ENCODE data around the gene DCLRE1A.
"Not testable (repeated sequence)": the region's sequence is repeated elsewhere in the genome, so short reads cannot be mapped to it uniquely, and the experiment has no call there.

The DCLRE1A gene

GRCh38 chr10:113843972-113844485 is 9.9 kb downstream of the DCLRE1A start:
- H3K4me3 Mint-ChIP-seq, result no peak overlapping the region
- peaks cover 58% of the 10 kb centered on the region for H3K36me3 Mint-ChIP-seq (ENCODE audit: low read depth)

GRCh38 chr10:113842171-113842570 is 11.7 kb downstream of the DCLRE1A start:
- H3K9me3 Mint-ChIP-seq, result no peaks in the 10 kb centered on the region
- H3K27me3 Mint-ChIP-seq, result no peaks in the 10 kb centered on the region
- H3K4me1 Mint-ChIP-seq (ENCODE audit: low read depth), result peaks cover 16% of the 10 kb centered on the region
- peaks cover 52% of the 10 kb centered on the region for H3K36me3 Mint-ChIP-seq (ENCODE audit: low read depth)
- H3K4me3 Mint-ChIP-seq, result no peak overlapping the region
- no peak overlapping the region for H3K27ac Mint-ChIP-seq

More at GRCh38 chr10:113843972-113844485, 9.9 kb downstream of the DCLRE1A start:
- H3K27me3 Mint-ChIP-seq, result no peaks in the 10 kb centered on the region
- H3K4me1 Mint-ChIP-seq (ENCODE audit: low read depth), result peaks cover 22% of the 10 kb centered on the region
- no peak overlapping the region for H3K27ac Mint-ChIP-seq
- no peaks in the 10 kb centered on the region for H3K9me3 Mint-ChIP-seq

- H3K27me3 Mint-ChIP-seq; H3K4me1 Mint-ChIP-seq (ENCODE audit: low read depth); H3K9me3 Mint-ChIP-seq; H3K27ac Mint-ChIP-seq; H3K4me3 Mint-ChIP-seq; H3K36me3 Mint-ChIP-seq (ENCODE audit: low read depth): not testable (repeated sequence)
Observed at GRCh38 chr10:113828567-113828966, 25.3 kb downstream of the DCLRE1A start.

- Mint-ChIP-seq H3K27me3 (no peaks in the 10 kb centered on the region), H3K36me3 (ENCODE audit: low read depth) (no peaks in the 10 kb centered on the region), H3K4me1 (ENCODE audit: low read depth) (no peaks in the 10 kb centered on the region), H3K9me3 (no peaks in the 10 kb centered on the region), H3K4me3 (no peak overlapping the region), H3K27ac (no peak overlapping the region)
Observed at GRCh38 chr10:113825791-113826190, 28.1 kb downstream of the DCLRE1A start.

- H3K4me1 Mint-ChIP-seq (ENCODE audit: low read depth), result no peaks in the 10 kb centered on the region
- no peak overlapping the region for H3K27ac Mint-ChIP-seq
- no peak overlapping the region for H3K4me3 Mint-ChIP-seq
- H3K9me3 Mint-ChIP-seq, result no peaks in the 10 kb centered on the region
- no peaks in the 10 kb centered on the region for H3K36me3 Mint-ChIP-seq (ENCODE audit: low read depth)
- no peaks in the 10 kb centered on the region for H3K27me3 Mint-ChIP-seq
Observed at GRCh38 chr10:113823389-113823788, 30.5 kb downstream of the DCLRE1A start.

- H3K4me3 Mint-ChIP-seq, result no peak overlapping the region
- H3K9me3 Mint-ChIP-seq, result no peaks in the 10 kb centered on the region
- H3K27me3 Mint-ChIP-seq, result no peaks in the 10 kb centered on the region
- no peak overlapping the region for H3K27ac Mint-ChIP-seq
- no peaks in the 10 kb centered on the region for H3K36me3 Mint-ChIP-seq (ENCODE audit: low read depth)
- H3K4me1 Mint-ChIP-seq (ENCODE audit: low read depth), result no peaks in the 10 kb centered on the region
Observed at GRCh38 chr10:113822174-113822573, 31.7 kb downstream of the DCLRE1A start.

GRCh38 chr10:113821306-113821705 is 32.6 kb downstream of the DCLRE1A start:
- H3K9me3 Mint-ChIP-seq; H3K36me3 Mint-ChIP-seq (ENCODE audit: low read depth); H3K4me1 Mint-ChIP-seq (ENCODE audit: low read depth); H3K27ac Mint-ChIP-seq; H3K27me3 Mint-ChIP-seq; H3K4me3 Mint-ChIP-seq: not testable (repeated sequence)

- no peak overlapping the region for H3K27ac Mint-ChIP-seq
- H3K4me1 Mint-ChIP-seq (ENCODE audit: low read depth), result no peaks in the 10 kb centered on the region
- H3K9me3 Mint-ChIP-seq, result no peaks in the 10 kb centered on the region
- H3K4me3 Mint-ChIP-seq, result no peak overlapping the region
- no peaks in the 10 kb centered on the region for H3K36me3 Mint-ChIP-seq (ENCODE audit: low read depth)
- H3K27me3 Mint-ChIP-seq, result no peaks in the 10 kb centered on the region
Observed at GRCh38 chr10:113820507-113820906, 33.4 kb downstream of the DCLRE1A start.

GRCh38 chr10:113819989-113820388 is 33.9 kb downstream of the DCLRE1A start:
- Mint-ChIP-seq H3K27ac (no peak overlapping the region), H3K9me3 (no peaks in the 10 kb centered on the region), H3K4me3 (no peak overlapping the region), H3K36me3 (ENCODE audit: low read depth) (no peaks in the 10 kb centered on the region), H3K4me1 (ENCODE audit: low read depth) (no peaks in the 10 kb centered on the region), H3K27me3 (no peaks in the 10 kb centered on the region)

GRCh38 chr10:113814700-113815099 is 39.2 kb downstream of the DCLRE1A start:
- not testable (repeated sequence) for H3K9me3 Mint-ChIP-seq; H3K27ac Mint-ChIP-seq; H3K4me3 Mint-ChIP-seq; H3K36me3 Mint-ChIP-seq (ENCODE audit: low read depth); H3K4me1 Mint-ChIP-seq (ENCODE audit: low read depth)
- H3K27me3 Mint-ChIP-seq, result peaks cover 15% of the 10 kb centered on the region

- H3K4me3 Mint-ChIP-seq, result no peak overlapping the region
- H3K27me3 Mint-ChIP-seq, result peaks cover 17% of the 10 kb centered on the region
- no peaks in the 10 kb centered on the region for H3K36me3 Mint-ChIP-seq (ENCODE audit: low read depth)
- no peaks in the 10 kb centered on the region for H3K4me1 Mint-ChIP-seq (ENCODE audit: low read depth)
- no peaks in the 10 kb centered on the region for H3K9me3 Mint-ChIP-seq
- no peak overlapping the region for H3K27ac Mint-ChIP-seq
Observed at GRCh38 chr10:113808168-113808567, 45.7 kb downstream of the DCLRE1A start.

- Mint-ChIP-seq H3K36me3 (ENCODE audit: low read depth) (no peaks in the 10 kb centered on the region), H3K9me3 (no peaks in the 10 kb centered on the region), H3K4me1 (ENCODE audit: low read depth) (no peaks in the 10 kb centered on the region), H3K27ac (no peak overlapping the region), H3K27me3 (peaks cover 15% of the 10 kb centered on the region), H3K4me3 (no peak overlapping the region)
Observed at GRCh38 chr10:113806503-113806902, 47.4 kb downstream of the DCLRE1A start.

GRCh38 chr10:113802997-113803396 is 50.9 kb downstream of the DCLRE1A start:
- Mint-ChIP-seq H3K36me3 (ENCODE audit: low read depth) (no peaks in the 10 kb centered on the region), H3K27me3 (peaks cover 16% of the 10 kb centered on the region), H3K9me3 (no peaks in the 10 kb centered on the region), H3K27ac (no peak overlapping the region), H3K4me1 (ENCODE audit: low read depth) (no peaks in the 10 kb centered on the region), H3K4me3 (no peak overlapping the region)

GRCh38 chr10:113801569-113801968 is 52.3 kb downstream of the DCLRE1A start:
- Mint-ChIP-seq H3K27me3 (peaks cover 21% of the 10 kb centered on the region), H3K4me3 (no peak overlapping the region), H3K27ac (no peak overlapping the region)

GRCh38 chr10:113791691-113792090 is 62.2 kb downstream of the DCLRE1A start:
- H3K36me3 Mint-ChIP-seq (ENCODE audit: low read depth), result no peaks in the 10 kb centered on the region
- no peak overlapping the region for H3K27ac Mint-ChIP-seq
- H3K27me3 Mint-ChIP-seq, result peaks cover 31% of the 10 kb centered on the region
- no peaks in the 10 kb centered on the region for H3K9me3 Mint-ChIP-seq
- H3K4me1 Mint-ChIP-seq (ENCODE audit: low read depth), result no peaks in the 10 kb centered on the region
- H3K4me3 Mint-ChIP-seq, result no peak overlapping the region

More at GRCh38 chr10:113801569-113801968, 52.3 kb downstream of the DCLRE1A start:
- H3K4me1 Mint-ChIP-seq (ENCODE audit: low read depth), result no peaks in the 10 kb centered on the region
- no peaks in the 10 kb centered on the region for H3K36me3 Mint-ChIP-seq (ENCODE audit: low read depth)
- no peaks in the 10 kb centered on the region for H3K9me3 Mint-ChIP-seq

GRCh38 chr10:113788604-113789083 is 65.2 kb downstream of the DCLRE1A start:
- H3K36me3 Mint-ChIP-seq (ENCODE audit: low read depth), result no peaks in the 10 kb centered on the region
- H3K4me3 Mint-ChIP-seq, result no peak overlapping the region
- peaks cover 9% of the 10 kb centered on the region for H3K27me3 Mint-ChIP-seq
- no peak overlapping the region for H3K27ac Mint-ChIP-seq
- H3K9me3 Mint-ChIP-seq, result no peaks in the 10 kb centered on the region
- H3K4me1 Mint-ChIP-seq (ENCODE audit: low read depth), result no peaks in the 10 kb centered on the region
